Fibroblast of lung (primary cell): ENCODE measurements around the gene CFAP92.

Experiments
- EZH2 ChIP-seq: IDR thresholded peaks from 2 replicates; pipeline ENCODE4 v1.5.1; 2012; ENCODE audit warnings: low read length, control low read depth, mild to moderate bottlenecking; ENCODE audit errors: missing control alignments
- TF ChIP-seq, protein P1 (sequence below), 2 donors: IDR thresholded peaks in 1 of 2; conservative IDR thresholded peaks in 1 of 2; 1 replicate in 1 of 2; 2 replicates in 1 of 2; pipeline ENCODE4 v1.5.1; 2011 to 2012; ENCODE audit warnings: low read length in 2 of 2, control low read depth in 1 of 2, inconsistent platforms in 1 of 2, low read depth in 1 of 2, mild to moderate bottlenecking in 1 of 2

DNA sequence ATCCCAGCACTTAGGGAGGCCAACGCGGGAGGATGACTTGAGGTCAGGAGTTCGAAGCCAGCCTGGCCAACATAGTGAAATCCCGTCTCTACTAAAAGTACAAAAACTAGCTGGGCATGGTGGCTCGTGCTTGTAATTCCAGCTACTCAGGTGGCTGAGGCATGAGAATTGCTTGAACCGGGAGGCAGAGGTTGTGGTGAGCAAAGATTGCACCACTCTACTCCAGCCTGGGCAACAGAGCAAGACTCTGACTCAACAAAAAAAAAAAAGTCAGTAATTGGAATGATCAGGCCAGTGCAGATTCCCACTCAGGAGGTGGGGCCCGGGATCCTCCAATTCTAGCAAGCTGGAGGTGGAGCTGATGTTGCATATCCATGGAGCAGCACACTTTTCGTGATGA, 5.6 kb downstream of the CFAP92 start:
- TF ChIP-seq, protein P1, sequence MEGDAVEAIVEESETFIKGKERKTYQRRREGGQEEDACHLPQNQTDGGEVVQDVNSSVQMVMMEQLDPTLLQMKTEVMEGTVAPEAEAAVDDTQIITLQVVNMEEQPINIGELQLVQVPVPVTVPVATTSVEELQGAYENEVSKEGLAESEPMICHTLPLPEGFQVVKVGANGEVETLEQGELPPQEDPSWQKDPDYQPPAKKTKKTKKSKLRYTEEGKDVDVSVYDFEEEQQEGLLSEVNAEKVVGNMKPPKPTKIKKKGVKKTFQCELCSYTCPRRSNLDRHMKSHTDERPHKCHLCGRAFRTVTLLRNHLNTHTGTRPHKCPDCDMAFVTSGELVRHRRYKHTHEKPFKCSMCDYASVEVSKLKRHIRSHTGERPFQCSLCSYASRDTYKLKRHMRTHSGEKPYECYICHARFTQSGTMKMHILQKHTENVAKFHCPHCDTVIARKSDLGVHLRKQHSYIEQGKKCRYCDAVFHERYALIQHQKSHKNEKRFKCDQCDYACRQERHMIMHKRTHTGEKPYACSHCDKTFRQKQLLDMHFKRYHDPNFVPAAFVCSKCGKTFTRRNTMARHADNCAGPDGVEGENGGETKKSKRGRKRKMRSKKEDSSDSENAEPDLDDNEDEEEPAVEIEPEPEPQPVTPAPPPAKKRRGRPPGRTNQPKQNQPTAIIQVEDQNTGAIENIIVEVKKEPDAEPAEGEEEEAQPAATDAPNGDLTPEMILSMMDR (conservative IDR thresholded peaks at IDR 0.05 in 1 of 2, IDR thresholded peaks at IDR 0.05 in 1 of 2; ENCODE audit: low read depth in 1 of 2, low read length in 2 of 2): no peak
- TF ChIP-seq EZH2: no peak
